K562 (cell line): ENCODE results near the gene PSMD7. TPM values are rescaled to one million over a fixed set of nuclear protein-coding genes. Genes with fewer than 3 reads are reported as not detected.

ENCODE experiments used
- BRF2 ChIP-seq: IDR thresholded peaks from 3 replicates; pipeline ENCODE4 v1.6.1; 2011; ENCODE audit warnings: borderline replicate concordance, mild to moderate bottlenecking; ENCODE audit not compliant: insufficient read length, insufficient read depth
- CHCHD3 ChIP-seq: fragments of 250-450 bp; sonication (Bioruptor Pico); IDR thresholded peaks from 2 replicates; pipeline ENCODE4 v2.1.2; 2022; ENCODE audit warnings: mild to moderate bottlenecking
- CREBBP ChIP-seq: IDR thresholded peaks from one replicate; pipeline ENCODE4 v1.6.1; 2012; ENCODE audit warnings: low read depth, mild to moderate bottlenecking, control low read depth, inconsistent platforms, low read length
- E2F3 ChIP-seq: fragments of 250-450 bp; sonication (Bioruptor Pico); IDR thresholded peaks from 2 replicates; pipeline ENCODE4 v1.4.0; 2020; ENCODE audit warnings: mild to moderate bottlenecking
- ELF2 ChIP-seq: fragments of 250-450 bp; sonication (Bioruptor Pico); IDR thresholded peaks from 2 replicates; pipeline ENCODE4 v1.5.0; 2021; ENCODE audit warnings: mild to moderate bottlenecking
- ESRRB ChIP-seq: fragments of 250-450 bp; sonication (Bioruptor Pico); IDR thresholded peaks from 2 replicates; pipeline ENCODE4 v1.5.0; 2020; ENCODE audit warnings: mild to moderate bottlenecking, moderate library complexity, borderline replicate concordance
- KLF10 ChIP-seq: fragments of 250-450 bp; sonication (Bioruptor Pico); IDR thresholded peaks from 2 replicates; pipeline ENCODE4 v1.6.1; 2021; ENCODE audit warnings: matching md5 sums
- MED1 ChIP-seq: sonication (generic); formaldehyde crosslinking; IDR thresholded peaks from 2 replicates; pipeline ENCODE4 v1.8.1; 2023; ENCODE audit warnings: missing genetic modification reagents, borderline replicate concordance
- MEF2D ChIP-seq: conservative IDR thresholded peaks from 2 replicates; pipeline ENCODE4 v1.6.1; 2016; ENCODE audit warnings: low read depth, missing genetic modification characterization, missing compliant biosample characterization
- MITF ChIP-seq: IDR thresholded peaks from 2 replicates; pipeline ENCODE4 v1.6.1; 2014; ENCODE audit warnings: antibody characterized with exemption
- MYNN ChIP-seq, 2 experiments: sonication (generic); formaldehyde crosslinking in 1 of 2; IDR thresholded peaks; 2 replicates each; pipeline versions ENCODE4 v1.5.0 to v1.6.1; 2016 to 2020; ENCODE audit warnings: antibody characterized with exemption in 1 of 2, missing genetic modification reagents in 1 of 2
- PRMT5 ChIP-seq: sonication (generic); formaldehyde crosslinking; IDR thresholded peaks from 2 replicates; pipeline ENCODE4 v1.5.0; 2020; ENCODE audit warnings: missing genetic modification reagents
- WHSC1 ChIP-seq: IDR thresholded peaks from one replicate; pipeline ENCODE4 v1.6.1; 2012; ENCODE audit warnings: low read length, control low read depth, inconsistent platforms
- ZBTB1 ChIP-seq: sonication (generic); formaldehyde crosslinking; IDR thresholded peaks from 2 replicates; pipeline ENCODE4 v1.8.1; 2023; ENCODE audit warnings: missing genetic modification reagents, low read depth, mild to moderate bottlenecking, borderline replicate concordance
- ZBTB40 ChIP-seq, 2 experiments: fragments of 450-650 bp in 1 of 2; sonication (generic) in 1 of 2; formaldehyde crosslinking in 1 of 2; IDR thresholded peaks; 2 replicates each; pipeline versions ENCODE4 v1.7.1 to v1.9.0; 2016 to 2022; ENCODE audit warnings: inconsistent platforms in 1 of 2, mild to moderate bottlenecking in 1 of 2, missing genetic modification reagents in 1 of 2
- ZNF695 ChIP-seq: fragments of 450-650 bp; formaldehyde crosslinking; IDR thresholded peaks from 2 replicates; pipeline ENCODE4 v1.4.0; 2020; ENCODE audit warnings: mild to moderate bottlenecking, moderate library complexity
- ZNF785 ChIP-seq: fragments of 250-450 bp; sonication (Bioruptor Pico); IDR thresholded peaks from 2 replicates; pipeline ENCODE4 v1.4.0; 2020; ENCODE audit warnings: mild to moderate bottlenecking
- polyA plus RNA-seq, 8 experiments: library from polyadenylated mRNA; depleted of rRNA in 4 of 8; stranded (reverse) in 5 of 8; unstranded in 3 of 8; fragments of >200 nt; fragmentation: Nextera tagmentation in 2 of 8; fragmentation: Illumina TruSeq in 1 of 8; extraction: Ambion mirVana in 2 of 8; extraction: Trizol in 1 of 8; gene quantifications; 2 replicates each; pipeline versions ENCODE4 v1.2.1 to v1.2.3, GENCODE V29; 2011 to 2014; ENCODE audit warnings: inconsistent platforms in 1 of 8, missing spikeins in 1 of 8
- total RNA-seq, 7 experiments: library from RNA; depleted of rRNA in 6 of 7; stranded (reverse); fragments of >200 nt in 6 of 7; fragmentation: Illumina TruSeq in 2 of 7; extraction: Trizol in 2 of 7; gene quantifications; 2 replicates each; pipeline versions ENCODE4 v1.2.1 to v1.2.3, GENCODE V29; 2011 to 2021; ENCODE audit warnings: low replicate concordance in 1 of 7

Gene PSMD7
- total and polyA plus RNA-seq, 9 of the 15 experiments (the other 6 are each of a cell fraction or from before 2014, with no cell fraction given), result 100 to 226 (median 156) TPM

GRCh38 chr16:74296432-74297144 is at the start of gene PSMD7 (continued):
- TF ChIP-seq MYNN (IDR thresholded peaks at IDR 0.05) (0 out of 2 replicates have a peak, but pooled peaks have one; percentile 29), MYNN (CRISPR knock-in tag; IDR thresholded peaks at IDR 0.05) (no peak), ELF2 (CRISPR knock-in tag) (peak; percentile 76), ZNF695 (CRISPR knock-in tag) (no peak), MEF2D (tag) (no peak; the same call in 1 of the 2 replicates), ZNF785 (no peak), ZBTB40 (IDR thresholded peaks at IDR 0.05) (peak; percentile 94), ZBTB40 (CRISPR knock-in tag; IDR thresholded peaks at IDR 0.05) (0 out of 2 replicates have a peak, but pooled peaks have one; percentile 10), E2F3 (CRISPR knock-in tag) (peak; percentile 94), MITF (no peak), CHCHD3 (CRISPR knock-in tag) (no peak), BRF2 (no peak), MED1 (CRISPR knock-in tag) (no peak), PRMT5 (CRISPR knock-in tag) (no peak), CREBBP (no peak), ESRRB (CRISPR knock-in tag) (no peak), KLF10 (CRISPR knock-in tag) (no peak), WHSC1 (no peak), ZBTB1 (CRISPR knock-in tag) (no peak)
